Measurements from ENCODE around the gene ANO1. TPM values are rescaled to one million over a fixed set of nuclear protein-coding genes. Genes with fewer than 3 reads are reported as not detected.

Gene ANO1
- total RNA-seq, 2 experiments from 2014 or later, result not detected

DNA sequence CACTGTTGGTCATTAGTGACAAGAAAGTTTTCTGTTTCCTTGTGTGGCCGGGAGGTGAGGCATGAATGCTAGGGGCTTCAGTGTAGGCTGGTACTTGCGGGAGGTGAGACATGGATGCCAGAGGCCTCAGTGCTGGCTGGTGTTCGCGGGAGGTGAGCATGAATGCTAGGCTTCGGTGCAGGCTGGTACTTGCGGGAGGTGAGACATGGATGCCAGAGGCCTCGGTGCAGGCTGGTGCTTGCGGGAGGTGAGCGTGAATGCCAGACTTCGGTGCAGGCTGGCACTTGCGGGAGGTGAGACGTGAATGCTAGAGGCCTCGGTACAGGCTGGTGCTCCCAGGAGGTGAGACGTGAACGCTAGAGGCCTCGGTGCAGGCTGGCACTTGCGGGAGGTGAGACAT is 48.4 kb downstream of the ANO1 start:
- H3K27ac Mint-ChIP-seq, result no peak overlapping the region
- H3K4me1 Mint-ChIP-seq, result no peaks in the 10 kb centered on the region
- no peak overlapping the region for H3K4me3 Mint-ChIP-seq
- ATAC-seq (ENCODE audit: low read depth) (no peak), DNase-seq (no peak)
- H3K9me3 Mint-ChIP-seq, result no peaks in the 10 kb centered on the region
- POLR2A ChIA-PET, result no interaction called here
- H3K36me3 Mint-ChIP-seq, result no peaks in the 10 kb centered on the region
- no peaks in the 10 kb centered on the region for H3K27me3 Mint-ChIP-seq

DNA sequence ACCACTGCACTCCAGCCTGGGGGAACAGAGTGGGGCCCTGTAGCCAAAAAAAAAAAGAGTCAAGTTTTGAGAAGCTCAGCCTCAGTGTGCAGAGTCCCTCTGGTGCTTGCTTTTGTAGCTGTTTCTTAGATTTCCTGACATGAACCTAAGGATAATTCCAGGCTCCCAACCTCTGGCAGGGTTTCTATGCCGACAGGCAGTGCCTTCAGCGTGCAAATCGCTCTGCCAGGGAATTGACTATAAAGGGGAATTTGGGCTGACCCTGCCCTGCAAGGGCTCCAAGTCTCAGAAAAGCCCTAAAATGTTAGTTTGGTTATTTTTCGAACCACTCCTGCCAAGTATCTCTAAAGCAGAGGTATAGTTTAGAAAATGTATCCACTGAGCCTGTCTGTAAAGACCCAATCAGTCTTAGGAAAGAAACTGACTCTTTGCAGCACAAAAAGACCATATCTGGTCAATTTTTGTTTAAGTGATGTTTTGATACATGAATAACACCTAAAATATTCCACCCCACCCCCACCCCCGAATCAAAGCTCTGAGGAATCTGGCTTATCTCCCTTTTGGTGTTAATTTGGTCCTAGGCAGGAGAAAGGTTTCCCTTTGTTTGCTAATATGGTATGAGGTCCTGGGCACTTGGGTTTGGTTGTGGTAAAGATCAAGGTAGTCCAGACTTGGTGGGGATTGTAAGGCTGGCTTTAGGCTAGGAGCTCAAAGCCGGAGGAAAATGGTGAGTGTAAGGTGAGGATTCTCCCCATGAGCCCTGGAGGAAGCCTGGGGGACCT is 49.7 kb downstream of the ANO1 start:
- Mint-ChIP-seq H3K27ac (no peak overlapping the region), H3K36me3 (no peaks in the 10 kb centered on the region), H3K9me3 (no peaks in the 10 kb centered on the region), H3K27me3 (no peaks in the 10 kb centered on the region), H3K4me1 (no peaks in the 10 kb centered on the region), H3K4me3 (no peak overlapping the region)
- DNase-seq (no peak), ATAC-seq (ENCODE audit: low read depth) (no peak)
- POLR2A ChIA-PET, result no interaction called here

DNA sequence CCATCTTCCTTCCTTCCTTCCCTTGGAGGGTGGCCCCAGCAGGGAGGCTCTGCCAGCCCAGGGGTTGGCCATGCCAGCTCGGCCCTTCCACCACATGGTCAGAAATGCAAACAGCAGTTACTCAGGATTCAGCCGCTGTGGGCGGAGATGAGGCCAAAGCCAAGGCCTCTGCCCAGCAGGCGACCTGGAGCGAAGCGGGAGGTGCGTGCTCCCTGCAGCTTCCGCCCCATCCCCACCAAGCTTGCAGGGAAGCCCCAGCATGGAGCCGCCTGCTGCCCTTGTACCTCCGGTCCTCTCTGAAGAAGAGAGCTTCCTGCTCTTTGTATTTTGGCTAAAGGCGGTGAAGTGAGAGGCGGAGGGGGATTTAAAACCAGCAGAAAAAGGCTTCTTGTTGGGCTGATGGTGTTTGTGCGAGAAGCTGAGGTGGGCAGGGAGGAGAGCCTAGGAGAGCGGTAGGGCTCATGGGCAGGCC is 50.4 kb downstream of the ANO1 start:
- no peaks in the 10 kb centered on the region for H3K9me3 Mint-ChIP-seq
- POLR2A ChIA-PET, result no interaction called here
- no peaks in the 10 kb centered on the region for H3K27me3 Mint-ChIP-seq
- H3K4me1 Mint-ChIP-seq, result no peaks in the 10 kb centered on the region
- no peak overlapping the region for H3K4me3 Mint-ChIP-seq
- H3K36me3 Mint-ChIP-seq, result no peaks in the 10 kb centered on the region
- no peak overlapping the region for H3K27ac Mint-ChIP-seq
- DNase-seq (no peak), ATAC-seq (ENCODE audit: low read depth) (no peak)

DNA sequence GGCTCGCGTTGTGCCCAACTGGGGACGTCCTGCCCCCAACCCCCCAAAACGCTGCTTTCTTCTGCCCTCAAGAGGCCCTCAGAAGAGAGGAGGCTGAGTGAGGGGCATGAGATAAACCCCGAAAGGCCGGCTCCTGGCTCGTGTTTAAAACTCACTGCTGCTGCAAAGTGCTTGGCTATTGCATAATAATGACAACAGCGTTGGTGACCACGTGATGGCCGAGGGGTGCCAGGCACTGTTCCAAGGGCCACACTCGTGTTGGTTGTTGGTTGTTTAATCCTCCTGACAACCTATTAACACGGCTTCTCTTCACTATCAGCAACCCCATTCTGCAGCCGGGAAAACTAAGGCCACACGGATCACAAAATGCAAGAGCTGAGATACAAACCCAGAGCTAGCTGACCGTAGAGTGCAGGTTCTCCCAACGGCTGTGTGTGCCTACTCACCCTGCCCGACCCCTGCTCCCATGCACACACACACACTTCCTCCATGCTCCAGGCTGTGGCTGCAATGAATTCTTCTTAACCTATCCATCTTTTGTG is 51.0 kb downstream of the ANO1 start:
- no peak for ATAC-seq (ENCODE audit: low read depth)
- no peaks in the 10 kb centered on the region for H3K27me3 Mint-ChIP-seq
- no peaks in the 10 kb centered on the region for H3K9me3 Mint-ChIP-seq
- no peak overlapping the region for H3K27ac Mint-ChIP-seq
- no peaks in the 10 kb centered on the region for H3K4me1 Mint-ChIP-seq
- POLR2A ChIA-PET, result no interaction called here
- no peak overlapping the region for H3K4me3 Mint-ChIP-seq
- H3K36me3 Mint-ChIP-seq, result no peaks in the 10 kb centered on the region
- DNase-seq, result no peak

DNA sequence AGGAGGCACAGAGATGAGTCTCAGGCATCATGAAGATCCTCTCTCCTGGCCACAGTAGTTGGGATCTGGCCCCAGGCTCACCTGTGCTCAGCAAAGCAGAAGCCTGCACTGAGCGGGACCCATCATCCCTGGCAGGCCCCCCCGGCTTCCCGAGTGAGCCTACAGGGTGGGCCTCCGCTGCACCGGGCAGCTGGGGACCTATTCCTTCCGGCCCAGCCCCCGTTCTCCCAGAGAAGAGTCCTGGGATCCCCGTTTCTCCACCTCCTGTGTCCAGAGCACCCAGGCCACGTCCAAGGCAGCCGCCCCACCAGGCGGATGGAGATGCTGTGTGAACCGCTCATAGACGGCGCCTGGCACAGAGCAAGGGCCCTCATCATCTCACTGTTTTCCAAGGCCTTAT is 52.5 kb downstream of the ANO1 start:
- no peak for ATAC-seq (ENCODE audit: low read depth)
- POLR2A ChIA-PET, result no interaction called here
- H3K36me3 Mint-ChIP-seq, result no peaks in the 10 kb centered on the region
- H3K27me3 Mint-ChIP-seq, result no peaks in the 10 kb centered on the region
- no peak for DNase-seq
- no peaks in the 10 kb centered on the region for H3K9me3 Mint-ChIP-seq
- no peak overlapping the region for H3K27ac Mint-ChIP-seq
- no peak overlapping the region for H3K4me3 Mint-ChIP-seq
- no peaks in the 10 kb centered on the region for H3K4me1 Mint-ChIP-seq

DNA sequence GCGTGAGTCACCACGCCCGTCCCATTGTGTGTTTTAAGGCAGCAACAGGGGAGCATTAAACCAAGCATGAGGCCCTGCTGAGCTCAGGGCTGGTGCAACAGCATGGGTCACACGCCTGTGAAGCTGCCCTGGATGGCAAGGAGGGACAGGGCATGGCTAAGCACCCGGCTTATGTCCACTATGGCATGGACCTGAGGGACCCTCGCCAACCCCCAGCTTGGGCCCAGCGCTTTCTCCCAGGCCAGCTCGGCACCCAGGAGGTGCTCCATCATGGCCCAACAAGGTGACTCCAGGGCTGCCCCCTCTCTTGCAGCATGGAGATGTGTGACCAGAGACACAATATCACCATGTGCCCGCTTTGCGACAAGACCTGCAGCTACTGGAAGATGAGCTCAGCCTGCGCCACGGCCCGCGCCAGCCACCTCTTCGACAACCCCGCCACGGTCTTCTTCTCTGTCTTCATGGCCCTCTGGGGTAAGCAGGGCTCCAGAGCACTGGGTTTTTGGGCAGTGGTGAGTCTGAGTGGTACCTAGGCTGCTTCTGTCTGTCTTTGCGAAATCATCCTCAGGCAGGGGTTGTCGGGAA is 53.6 kb downstream of the ANO1 start:
- no peaks in the 10 kb centered on the region for H3K4me1 Mint-ChIP-seq
- no peak overlapping the region for H3K4me3 Mint-ChIP-seq
- DNase-seq (no peak), ATAC-seq (ENCODE audit: low read depth) (no peak)
- no peaks in the 10 kb centered on the region for H3K9me3 Mint-ChIP-seq
- H3K27ac Mint-ChIP-seq, result no peak overlapping the region
- no peaks in the 10 kb centered on the region for H3K36me3 Mint-ChIP-seq
- H3K27me3 Mint-ChIP-seq, result no peaks in the 10 kb centered on the region
- POLR2A ChIA-PET, result no interaction called here

DNA sequence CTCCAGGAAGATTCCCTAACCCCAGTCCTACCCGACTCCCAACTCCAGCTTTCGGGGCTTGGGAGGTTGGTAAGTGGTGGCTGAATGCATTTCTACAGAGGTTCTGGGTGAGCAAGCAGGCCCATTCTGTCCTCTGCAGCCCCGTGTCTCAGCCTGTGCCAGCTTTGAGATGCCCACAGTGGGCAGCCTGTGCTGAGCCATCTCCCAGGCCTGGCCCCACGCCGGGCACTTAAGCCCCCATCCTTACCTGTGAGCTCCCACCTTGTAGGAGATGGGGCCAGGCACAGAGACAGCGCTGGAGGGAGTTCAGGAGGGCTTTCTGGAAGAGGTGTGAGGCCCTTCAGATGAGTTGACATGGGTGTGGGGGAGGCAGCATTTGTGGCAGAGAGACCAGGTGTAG is 54.5 kb downstream of the ANO1 start:
- no peak overlapping the region for H3K4me3 Mint-ChIP-seq
- H3K9me3 Mint-ChIP-seq, result no peaks in the 10 kb centered on the region
- H3K36me3 Mint-ChIP-seq, result no peaks in the 10 kb centered on the region
- POLR2A ChIA-PET, result no interaction called here
- DNase-seq (no peak), ATAC-seq (ENCODE audit: low read depth) (no peak)
- H3K27me3 Mint-ChIP-seq, result no peaks in the 10 kb centered on the region
- no peak overlapping the region for H3K27ac Mint-ChIP-seq
- no peaks in the 10 kb centered on the region for H3K4me1 Mint-ChIP-seq

DNA sequence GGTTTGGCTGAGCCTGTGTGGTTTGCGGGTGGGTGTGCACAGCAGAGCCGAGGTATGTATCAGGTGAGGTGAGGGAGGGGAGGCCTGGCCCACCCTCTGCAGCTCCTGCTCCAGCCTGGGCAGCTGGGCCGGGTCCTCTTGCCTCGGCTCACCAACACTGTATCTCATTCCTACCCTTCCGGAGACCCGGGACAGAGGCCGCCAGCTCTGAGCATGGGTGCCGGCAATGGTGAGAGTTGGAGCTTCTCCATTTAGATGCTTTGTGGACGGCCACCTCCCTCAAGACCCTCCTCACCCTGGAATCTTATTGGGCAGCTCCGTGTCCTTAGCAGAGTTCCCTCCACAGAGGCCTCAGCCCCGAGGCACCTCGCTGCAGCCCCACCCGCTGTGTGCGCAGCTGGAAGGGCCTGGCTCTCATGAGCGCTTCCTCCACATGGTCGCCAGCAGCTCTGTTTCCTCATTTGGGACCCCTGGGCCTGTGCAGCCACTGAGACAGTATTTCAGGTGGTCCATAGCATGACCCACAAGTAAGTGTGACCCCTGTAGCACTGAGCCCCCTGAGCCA is 55.7 kb downstream of the ANO1 start:
- Mint-ChIP-seq H3K27ac (no peak overlapping the region), H3K27me3 (no peaks in the 10 kb centered on the region), H3K4me1 (no peaks in the 10 kb centered on the region), H3K4me3 (no peak overlapping the region), H3K9me3 (no peaks in the 10 kb centered on the region), H3K36me3 (no peaks in the 10 kb centered on the region)
- DNase-seq, result no peak
- ATAC-seq (ENCODE audit: low read depth), result no peak
- POLR2A ChIA-PET, result no interaction called here

DNA sequence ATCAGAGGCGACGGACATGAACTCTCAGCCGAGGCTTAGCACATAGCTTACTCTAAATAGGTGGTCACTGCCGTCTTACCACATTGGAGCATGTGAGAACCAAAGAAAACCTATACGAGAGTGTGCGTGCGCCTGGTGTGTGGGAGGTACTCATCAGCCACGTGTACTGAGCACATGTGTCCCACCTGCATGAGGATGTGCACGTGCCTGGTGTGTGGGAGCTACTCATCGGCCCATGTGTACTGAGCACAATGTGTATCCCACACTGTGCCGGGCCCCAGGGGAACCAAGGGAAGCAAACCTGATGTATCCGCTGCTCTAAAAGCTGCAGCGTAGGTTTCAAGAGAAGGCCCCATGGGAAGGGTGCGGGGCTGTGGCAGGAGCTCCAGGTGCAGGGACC is 56.4 kb downstream of the ANO1 start:
- no peaks in the 10 kb centered on the region for H3K27me3 Mint-ChIP-seq
- no peak for DNase-seq
- H3K27ac Mint-ChIP-seq, result no peak overlapping the region
- H3K36me3 Mint-ChIP-seq, result no peaks in the 10 kb centered on the region
- ATAC-seq (ENCODE audit: low read depth), result no peak
- no peaks in the 10 kb centered on the region for H3K9me3 Mint-ChIP-seq
- no peaks in the 10 kb centered on the region for H3K4me1 Mint-ChIP-seq
- no peak overlapping the region for H3K4me3 Mint-ChIP-seq
- POLR2A ChIA-PET, result interaction anchor here (0.6 kb wide), 1 partner anchor 18 kb away, joined by 5 read pairs; no protein-coding TSS in a partner anchor

DNA sequence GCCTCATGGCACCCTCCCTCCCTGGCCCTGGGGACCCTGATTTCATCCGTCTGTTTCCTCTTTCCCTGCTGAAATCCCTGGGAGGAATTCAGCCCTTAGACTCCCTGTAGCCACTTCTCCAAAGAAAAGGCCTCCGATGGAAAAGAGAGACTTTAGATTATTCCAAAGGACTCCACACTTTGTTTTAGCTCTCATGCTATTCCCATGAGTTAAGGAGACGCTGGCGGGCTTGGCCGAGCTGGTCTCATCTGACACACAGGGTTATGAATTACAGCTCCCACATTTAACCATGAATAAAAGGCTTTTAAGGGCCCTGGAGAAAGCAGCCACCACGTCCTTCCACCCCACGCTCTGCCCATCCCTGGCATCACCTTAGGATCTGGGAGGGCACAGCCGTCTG is 57.0 kb downstream of the ANO1 start:
- Mint-ChIP-seq H3K27ac (no peak overlapping the region), H3K36me3 (no peaks in the 10 kb centered on the region), H3K9me3 (no peaks in the 10 kb centered on the region), H3K27me3 (peaks cover 4% of the 10 kb centered on the region), H3K4me1 (no peaks in the 10 kb centered on the region), H3K4me3 (no peak overlapping the region)
- no peak for DNase-seq
- no peak for ATAC-seq (ENCODE audit: low read depth)
- POLR2A ChIA-PET, result no interaction called here

DNA sequence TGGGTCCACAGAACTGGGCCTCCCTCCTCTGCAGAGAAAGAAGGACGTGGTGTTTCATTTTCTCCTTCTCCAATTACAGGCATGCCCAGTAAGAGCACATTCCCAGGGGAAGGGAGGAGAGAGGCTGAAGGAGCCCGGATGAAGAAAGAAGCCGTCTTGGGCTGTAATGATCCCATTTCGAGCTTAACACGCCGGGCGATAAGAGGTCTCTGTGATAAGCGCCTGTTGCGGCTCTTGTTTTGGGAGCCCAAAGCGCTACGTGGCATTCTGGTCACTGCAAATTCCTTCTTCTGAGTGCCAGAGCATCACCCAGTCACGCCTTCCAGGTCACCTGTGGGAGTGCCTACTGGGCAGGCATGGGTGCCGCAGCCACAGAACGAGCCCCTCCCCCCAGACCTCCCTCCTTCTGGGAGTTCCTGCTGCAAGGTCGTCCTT is 57.5 kb downstream of the ANO1 start:
- Mint-ChIP-seq H3K4me1 (no peaks in the 10 kb centered on the region), H3K9me3 (no peaks in the 10 kb centered on the region), H3K27me3 (peaks cover 9% of the 10 kb centered on the region), H3K36me3 (no peaks in the 10 kb centered on the region), H3K27ac (no peak overlapping the region), H3K4me3 (no peak overlapping the region)
- ATAC-seq (ENCODE audit: low read depth) (no peak), DNase-seq (no peak)
- POLR2A ChIA-PET, result no interaction called here

DNA sequence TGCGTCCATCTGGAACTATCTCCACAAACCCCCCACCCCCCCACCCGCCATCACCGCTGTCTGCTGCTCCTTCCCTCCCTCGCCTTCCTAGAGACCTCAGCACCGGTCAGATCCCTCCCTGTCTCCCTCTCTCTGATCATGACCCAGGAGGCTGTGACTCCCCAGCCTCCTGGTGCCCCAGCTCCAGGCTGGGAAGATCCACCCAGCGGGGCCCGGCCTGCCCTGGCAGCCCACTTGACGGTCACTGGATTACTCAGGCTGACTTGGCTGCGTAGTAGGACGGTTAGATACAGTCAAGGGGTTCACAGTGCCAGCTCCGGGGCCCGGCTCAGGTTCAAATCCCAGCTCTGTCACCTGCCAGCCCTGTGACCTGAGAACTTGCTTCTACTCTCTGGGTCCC is 59.3 kb downstream of the ANO1 start:
- Mint-ChIP-seq H3K9me3 (no peaks in the 10 kb centered on the region), H3K27me3 (peaks cover 25% of the 10 kb centered on the region), H3K36me3 (no peaks in the 10 kb centered on the region), H3K4me3 (no peak overlapping the region), H3K27ac (no peak overlapping the region), H3K4me1 (no peaks in the 10 kb centered on the region)
- POLR2A ChIA-PET, result no interaction called here
- no peak for ATAC-seq (ENCODE audit: low read depth)
- no peak for DNase-seq

DNA sequence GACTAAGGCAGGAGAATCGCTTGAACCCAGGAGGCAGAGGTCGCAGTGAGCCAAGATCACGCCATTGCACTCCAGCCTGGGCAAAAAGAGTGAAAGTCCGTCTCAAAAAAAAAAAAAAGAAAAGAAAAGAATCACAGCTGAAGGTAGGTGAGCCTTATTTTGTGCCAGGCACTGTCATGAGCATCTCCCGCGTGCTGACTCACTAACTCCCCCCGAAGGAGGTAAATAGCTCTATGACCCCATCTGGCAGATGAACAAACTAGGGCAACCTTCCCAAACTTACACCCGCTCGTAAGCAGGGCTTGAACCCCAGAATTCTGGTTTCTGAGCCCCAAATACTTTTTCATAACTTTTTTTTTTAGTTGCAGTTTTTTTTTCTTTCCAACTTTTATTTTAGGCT is 60.3 kb downstream of the ANO1 start:
- no peak overlapping the region for H3K4me3 Mint-ChIP-seq

More for the DNA sequence above, 60.3 kb downstream of the ANO1 start:
- DNase-seq, result no peak
- POLR2A ChIA-PET, result no interaction called here
- Mint-ChIP-seq H3K9me3 (no peaks in the 10 kb centered on the region), H3K36me3 (no peaks in the 10 kb centered on the region), H3K27me3 (peaks cover 31% of the 10 kb centered on the region), H3K27ac (no peak overlapping the region), H3K4me1 (no peaks in the 10 kb centered on the region)
- ATAC-seq (ENCODE audit: low read depth), result no peak

Data from activated naive CD8-positive, alpha-beta T cell treated with anti-CD3 and anti-CD28 coated beads, Interleukin-2, amount 10 ng/mL, durations not matched to agents 7 days and 5 days (primary cell).